ENCODE data around the gene NAA35.

NAA35 gene

DNA sequence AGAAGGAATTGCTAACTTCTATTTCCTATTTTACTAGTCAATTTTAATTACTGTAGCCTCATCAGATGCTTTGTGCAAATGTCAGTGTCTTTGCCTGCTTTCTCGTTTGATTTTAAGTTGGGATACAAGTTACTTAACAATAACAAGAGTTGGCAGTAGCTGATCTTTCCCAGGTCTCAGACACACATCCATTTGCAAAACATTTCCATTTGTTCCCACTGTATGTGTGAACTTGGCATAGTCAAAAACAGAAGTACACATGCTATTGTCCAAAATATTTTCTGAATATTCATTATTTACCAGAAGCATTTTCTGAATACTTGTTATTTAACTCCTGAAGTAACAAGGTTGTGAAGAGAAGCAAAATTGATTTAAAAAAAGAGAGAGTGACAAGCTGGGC lies 35.0 kb upstream of the NAA35 start:
- no peak for ATAC-seq
- no peak for TF ChIP-seq OSR1 (CRISPR knock-in tag; IDR thresholded peaks at IDR 0.05)
- no peak for TF ChIP-seq ZNF70 (CRISPR knock-in tag; IDR thresholded peaks at IDR 0.05)
- TF ChIP-seq ZNF565 (CRISPR knock-in tag; conservative IDR thresholded peaks at IDR 0.05; ENCODE audit: low read depth): no peak
- TF ChIP-seq, protein P1, sequence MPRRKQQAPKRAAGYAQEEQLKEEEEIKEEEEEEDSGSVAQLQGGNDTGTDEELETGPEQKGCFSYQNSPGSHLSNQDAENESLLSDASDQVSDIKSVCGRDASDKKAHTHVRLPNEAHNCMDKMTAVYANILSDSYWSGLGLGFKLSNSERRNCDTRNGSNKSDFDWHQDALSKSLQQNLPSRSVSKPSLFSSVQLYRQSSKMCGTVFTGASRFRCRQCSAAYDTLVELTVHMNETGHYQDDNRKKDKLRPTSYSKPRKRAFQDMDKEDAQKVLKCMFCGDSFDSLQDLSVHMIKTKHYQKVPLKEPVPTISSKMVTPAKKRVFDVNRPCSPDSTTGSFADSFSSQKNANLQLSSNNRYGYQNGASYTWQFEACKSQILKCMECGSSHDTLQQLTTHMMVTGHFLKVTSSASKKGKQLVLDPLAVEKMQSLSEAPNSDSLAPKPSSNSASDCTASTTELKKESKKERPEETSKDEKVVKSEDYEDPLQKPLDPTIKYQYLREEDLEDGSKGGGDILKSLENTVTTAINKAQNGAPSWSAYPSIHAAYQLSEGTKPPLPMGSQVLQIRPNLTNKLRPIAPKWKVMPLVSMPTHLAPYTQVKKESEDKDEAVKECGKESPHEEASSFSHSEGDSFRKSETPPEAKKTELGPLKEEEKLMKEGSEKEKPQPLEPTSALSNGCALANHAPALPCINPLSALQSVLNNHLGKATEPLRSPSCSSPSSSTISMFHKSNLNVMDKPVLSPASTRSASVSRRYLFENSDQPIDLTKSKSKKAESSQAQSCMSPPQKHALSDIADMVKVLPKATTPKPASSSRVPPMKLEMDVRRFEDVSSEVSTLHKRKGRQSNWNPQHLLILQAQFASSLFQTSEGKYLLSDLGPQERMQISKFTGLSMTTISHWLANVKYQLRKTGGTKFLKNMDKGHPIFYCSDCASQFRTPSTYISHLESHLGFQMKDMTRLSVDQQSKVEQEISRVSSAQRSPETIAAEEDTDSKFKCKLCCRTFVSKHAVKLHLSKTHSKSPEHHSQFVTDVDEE (CRISPR knock-in tag; IDR thresholded peaks at IDR 0.05): no peak
- TF ChIP-seq CSDC2 (CRISPR knock-in tag; IDR thresholded peaks at IDR 0.05): no peak
- no peak for TF ChIP-seq ZFP3 (CRISPR knock-in tag; IDR thresholded peaks at IDR 0.05)
- TF ChIP-seq, protein P2, sequence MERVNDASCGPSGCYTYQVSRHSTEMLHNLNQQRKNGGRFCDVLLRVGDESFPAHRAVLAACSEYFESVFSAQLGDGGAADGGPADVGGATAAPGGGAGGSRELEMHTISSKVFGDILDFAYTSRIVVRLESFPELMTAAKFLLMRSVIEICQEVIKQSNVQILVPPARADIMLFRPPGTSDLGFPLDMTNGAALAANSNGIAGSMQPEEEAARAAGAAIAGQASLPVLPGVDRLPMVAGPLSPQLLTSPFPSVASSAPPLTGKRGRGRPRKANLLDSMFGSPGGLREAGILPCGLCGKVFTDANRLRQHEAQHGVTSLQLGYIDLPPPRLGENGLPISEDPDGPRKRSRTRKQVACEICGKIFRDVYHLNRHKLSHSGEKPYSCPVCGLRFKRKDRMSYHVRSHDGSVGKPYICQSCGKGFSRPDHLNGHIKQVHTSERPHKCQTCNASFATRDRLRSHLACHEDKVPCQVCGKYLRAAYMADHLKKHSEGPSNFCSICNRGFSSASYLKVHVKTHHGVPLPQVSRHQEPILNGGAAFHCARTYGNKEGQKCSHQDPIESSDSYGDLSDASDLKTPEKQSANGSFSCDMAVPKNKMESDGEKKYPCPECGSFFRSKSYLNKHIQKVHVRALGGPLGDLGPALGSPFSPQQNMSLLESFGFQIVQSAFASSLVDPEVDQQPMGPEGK (CRISPR knock-in tag; IDR thresholded peaks at IDR 0.05; ENCODE audit: borderline replicate concordance): no peak
- no peak for TF ChIP-seq ARNTL (CRISPR knock-in tag; IDR thresholded peaks at IDR 0.05; ENCODE audit: borderline replicate concordance, low read depth)
- no peak for TF ChIP-seq ZFP30 (CRISPR knock-in tag; IDR thresholded peaks at IDR 0.05)
- TF ChIP-seq TCF4 (CRISPR knock-in tag; IDR thresholded peaks at IDR 0.05; ENCODE audit: borderline replicate concordance): no peak
- TF ChIP-seq ISL1 (CRISPR knock-in tag; IDR thresholded peaks at IDR 0.05): no peak
- TF ChIP-seq, protein P3, sequence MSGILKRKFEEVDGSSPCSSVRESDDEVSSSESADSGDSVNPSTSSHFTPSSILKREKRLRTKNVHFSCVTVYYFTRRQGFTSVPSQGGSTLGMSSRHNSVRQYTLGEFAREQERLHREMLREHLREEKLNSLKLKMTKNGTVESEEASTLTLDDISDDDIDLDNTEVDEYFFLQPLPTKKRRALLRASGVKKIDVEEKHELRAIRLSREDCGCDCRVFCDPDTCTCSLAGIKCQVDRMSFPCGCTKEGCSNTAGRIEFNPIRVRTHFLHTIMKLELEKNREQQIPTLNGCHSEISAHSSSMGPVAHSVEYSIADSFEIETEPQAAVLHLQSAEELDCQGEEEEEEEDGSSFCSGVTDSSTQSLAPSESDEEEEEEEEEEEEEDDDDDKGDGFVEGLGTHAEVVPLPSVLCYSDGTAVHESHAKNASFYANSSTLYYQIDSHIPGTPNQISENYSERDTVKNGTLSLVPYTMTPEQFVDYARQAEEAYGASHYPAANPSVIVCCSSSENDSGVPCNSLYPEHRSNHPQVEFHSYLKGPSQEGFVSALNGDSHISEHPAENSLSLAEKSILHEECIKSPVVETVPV (CRISPR knock-in tag; IDR thresholded peaks at IDR 0.05): no peak
- TF ChIP-seq, protein P4, sequence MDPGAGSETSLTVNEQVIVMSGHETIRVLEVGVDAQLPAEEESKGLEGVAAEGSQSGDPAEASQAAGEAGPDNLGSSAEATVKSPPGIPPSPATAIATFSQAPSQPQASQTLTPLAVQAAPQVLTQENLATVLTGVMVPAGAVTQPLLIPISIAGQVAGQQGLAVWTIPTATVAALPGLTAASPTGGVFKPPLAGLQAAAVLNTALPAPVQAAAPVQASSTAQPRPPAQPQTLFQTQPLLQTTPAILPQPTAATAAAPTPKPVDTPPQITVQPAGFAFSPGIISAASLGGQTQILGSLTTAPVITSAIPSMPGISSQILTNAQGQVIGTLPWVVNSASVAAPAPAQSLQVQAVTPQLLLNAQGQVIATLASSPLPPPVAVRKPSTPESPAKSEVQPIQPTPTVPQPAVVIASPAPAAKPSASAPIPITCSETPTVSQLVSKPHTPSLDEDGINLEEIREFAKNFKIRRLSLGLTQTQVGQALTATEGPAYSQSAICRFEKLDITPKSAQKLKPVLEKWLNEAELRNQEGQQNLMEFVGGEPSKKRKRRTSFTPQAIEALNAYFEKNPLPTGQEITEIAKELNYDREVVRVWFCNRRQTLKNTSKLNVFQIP (CRISPR knock-in tag; IDR thresholded peaks at IDR 0.05; ENCODE audit: borderline replicate concordance, low read depth): no peak
- TF ChIP-seq GLIS3 (CRISPR knock-in tag; IDR thresholded peaks at IDR 0.05): no peak
- no peak for TF ChIP-seq ZNF8 (CRISPR knock-in tag; IDR thresholded peaks at IDR 0.05)
- TF ChIP-seq BACH2 (CRISPR knock-in tag; IDR thresholded peaks at IDR 0.05; ENCODE audit: borderline replicate concordance): no peak
- no peak for TF ChIP-seq ESRRG (CRISPR knock-in tag; IDR thresholded peaks at IDR 0.05)
- no peak for TF ChIP-seq ZC3H10 (CRISPR knock-in tag; IDR thresholded peaks at IDR 0.05)
- no peak for TF ChIP-seq RARB (CRISPR knock-in tag; IDR thresholded peaks at IDR 0.05)

DNA sequence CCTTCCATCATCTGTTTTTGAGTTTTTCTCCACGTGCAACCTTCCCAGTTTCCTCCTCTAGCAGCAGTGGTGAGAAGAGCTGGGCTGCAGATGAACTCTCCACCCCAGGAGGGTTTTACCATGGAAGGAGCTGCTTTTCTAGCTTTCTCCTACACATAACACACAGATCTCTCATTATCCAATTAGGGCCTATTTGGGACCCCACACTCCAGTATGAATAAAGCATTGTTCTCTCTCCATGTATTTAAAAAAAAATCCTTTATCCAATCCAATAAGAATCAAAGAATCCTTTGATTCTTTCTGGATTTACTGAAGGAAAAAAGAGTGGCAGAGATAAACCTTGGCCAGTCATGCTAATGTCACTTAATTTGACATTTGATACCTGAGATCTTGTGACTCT lies 31.6 kb upstream of the NAA35 start:
- no peak for ATAC-seq
- TF ChIP-seq ISL1 (CRISPR knock-in tag; IDR thresholded peaks at IDR 0.05) (no peak), ZNF8 (CRISPR knock-in tag; IDR thresholded peaks at IDR 0.05) (no peak)
- TF ChIP-seq, protein P1 (CRISPR knock-in tag; IDR thresholded peaks at IDR 0.05): no peak

DNA sequence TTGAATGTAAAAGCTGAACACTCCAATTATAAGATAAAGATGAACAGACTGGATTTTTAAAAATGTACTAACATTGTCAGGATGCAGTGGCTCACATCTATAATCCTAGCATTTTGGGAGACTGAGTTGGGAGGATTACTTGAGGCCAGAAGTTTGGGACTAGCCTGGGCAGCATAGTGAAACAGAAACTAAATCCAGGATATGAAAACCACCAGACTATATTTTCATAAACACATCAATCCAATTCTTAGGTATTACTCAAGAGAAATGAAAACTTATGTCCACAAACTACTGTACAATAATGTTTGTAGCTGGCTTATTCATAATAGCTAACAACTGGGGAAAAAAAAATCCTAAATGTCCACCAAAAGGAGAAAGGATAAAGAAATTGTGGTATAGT lies 26.8 kb upstream of the NAA35 start:
- ATAC-seq: no peak
- TF ChIP-seq ZFP3 (CRISPR knock-in tag; IDR thresholded peaks at IDR 0.05): no peak
- TF ChIP-seq SNAI2 (CRISPR knock-in tag; IDR thresholded peaks at IDR 0.05): no peak
- no peak for TF ChIP-seq ZFP30 (CRISPR knock-in tag; IDR thresholded peaks at IDR 0.05)
- TF ChIP-seq ARNTL (CRISPR knock-in tag; IDR thresholded peaks at IDR 0.05; ENCODE audit: borderline replicate concordance, low read depth): no peak
- TF ChIP-seq GLIS3 (CRISPR knock-in tag; IDR thresholded peaks at IDR 0.05): no peak
- no peak for TF ChIP-seq CSDC2 (CRISPR knock-in tag; IDR thresholded peaks at IDR 0.05)
